H9 (cell line): ENCODE data around the gene PRSS1. TPM values are rescaled to one million over a fixed set of nuclear protein-coding genes. Genes with fewer than 3 reads are reported as not detected.
A peak's percentile ranks its signal among the peaks of the same experiment; 100 is the strongest.

ENCODE experiments used
- DNase-seq: peaks from one replicate; pipeline ENCODE4 v3.0.0-alpha.2; 2017
- H2AFZ ChIP-seq: one replicate; pipeline ENCODE4 v1.6.1; 2013; ENCODE audit warnings: mild to moderate bottlenecking, low read length, control low read depth, moderate library complexity
- H2AK5ac ChIP-seq: 2 replicates; pipeline ENCODE4 v1.6.1; 2013; ENCODE audit warnings: low read length, control low read depth, mixed read lengths; ENCODE audit not compliant: insufficient read length
- H2BK120ac ChIP-seq: one replicate; pipeline ENCODE4 v1.6.1; 2013; ENCODE audit warnings: low read depth, mild to moderate bottlenecking, low read length, control low read depth, inconsistent platforms; ENCODE audit not compliant: poor library complexity, severe bottlenecking
- H2BK12ac ChIP-seq: 2 replicates; pipeline ENCODE4 v1.6.1; 2013; ENCODE audit warnings: low read length, control low read depth, mixed read lengths, low read depth; ENCODE audit not compliant: insufficient read length
- H2BK15ac ChIP-seq: 2 replicates; pipeline ENCODE4 v1.6.1; 2013; ENCODE audit warnings: low read depth, low read length, control low read depth
- H2BK20ac ChIP-seq: one replicate; pipeline ENCODE4 v1.6.1; 2013; ENCODE audit warnings: low read depth, mild to moderate bottlenecking, low read length, control low read depth, inconsistent platforms; ENCODE audit not compliant: poor library complexity, severe bottlenecking
- H2BK5ac ChIP-seq: 2 replicates; pipeline ENCODE4 v1.6.1; 2013; ENCODE audit warnings: low read length, control low read depth, mixed read lengths; ENCODE audit not compliant: insufficient read length
- H3K14ac ChIP-seq: 2 replicates; pipeline ENCODE4 v1.6.1; 2013; ENCODE audit warnings: low read length, control low read depth; ENCODE audit not compliant: insufficient read depth
- H3K18ac ChIP-seq: 2 replicates; pipeline ENCODE4 v1.6.1; 2013; ENCODE audit warnings: low read depth, mild to moderate bottlenecking, mixed read lengths, low read length, control low read depth; ENCODE audit not compliant: insufficient read length
- H3K23ac ChIP-seq: 2 replicates; pipeline ENCODE4 v1.6.1; 2013; ENCODE audit warnings: low read length, control low read depth, mixed read lengths, low read depth; ENCODE audit not compliant: insufficient read length
- H3K23me2 ChIP-seq: 2 replicates; pipeline ENCODE4 v1.6.1; 2013; ENCODE audit warnings: low read depth, mild to moderate bottlenecking, mixed read lengths, low read length, control low read depth; ENCODE audit not compliant: insufficient read length, poor library complexity, severe bottlenecking
- H3K27ac ChIP-seq: 2 replicates; pipeline ENCODE4 v1.5.1; 2013; ENCODE audit warnings: low read length, control low read depth, mixed read lengths, low read depth; ENCODE audit not compliant: insufficient read length
- H3K27me3 ChIP-seq: 2 replicates; pipeline ENCODE4 v1.6.1; 2013; ENCODE audit warnings: low read length, control low read depth, inconsistent platforms; ENCODE audit not compliant: insufficient read depth
- H3K4ac ChIP-seq: 2 replicates; pipeline ENCODE4 v1.6.1; 2013; ENCODE audit warnings: low read depth, mild to moderate bottlenecking, control low read depth, inconsistent platforms, low read length, moderate library complexity
- H3K4me1 ChIP-seq: 2 replicates; pipeline ENCODE4 v1.6.1; 2013; ENCODE audit warnings: low read length, control low read depth, inconsistent platforms; ENCODE audit not compliant: insufficient read depth
- H3K4me2 ChIP-seq: 2 replicates; pipeline ENCODE4 v1.6.1; 2013; ENCODE audit warnings: low read length, control low read depth, mixed read lengths; ENCODE audit not compliant: insufficient read length, insufficient read depth
- H3K56ac ChIP-seq: 2 replicates; pipeline ENCODE4 v1.6.1; 2013; ENCODE audit warnings: low read depth, mild to moderate bottlenecking, mixed read lengths, low read length, control low read depth; ENCODE audit not compliant: insufficient read length
- H3K79me1 ChIP-seq: 2 replicates; pipeline ENCODE4 v1.6.1; 2013; ENCODE audit warnings: low read depth, mild to moderate bottlenecking, moderate library complexity, low read length, control low read depth, inconsistent platforms; ENCODE audit not compliant: insufficient read depth, poor library complexity, severe bottlenecking
- H3K79me2 ChIP-seq: 2 replicates; pipeline ENCODE4 v1.6.1; 2013; ENCODE audit warnings: low read length, control low read depth, inconsistent platforms; ENCODE audit not compliant: insufficient read depth
- H3K9ac ChIP-seq: 2 replicates; pipeline ENCODE4 v1.6.1; 2013; ENCODE audit warnings: low read length, control low read depth, mixed read lengths; ENCODE audit not compliant: insufficient read length; ENCODE audit errors: extremely low read depth
- H3K9me3 ChIP-seq: one replicate; pipeline ENCODE4 v1.6.1; 2013; ENCODE audit warnings: low read depth, low read length, inconsistent platforms; ENCODE audit not compliant: control insufficient read depth
- H3T11ph ChIP-seq: one replicate; pipeline ENCODE4 v1.6.1; 2013; ENCODE audit warnings: mild to moderate bottlenecking, low read length, control low read depth, inconsistent platforms
- H4K20me1 ChIP-seq: one replicate; pipeline ENCODE4 v1.6.1; 2013; ENCODE audit not compliant: control insufficient read depth, insufficient read length, insufficient read depth
- H4K5ac ChIP-seq: 2 replicates; pipeline ENCODE4 v1.6.1; 2013; ENCODE audit warnings: low read depth, mild to moderate bottlenecking, mixed read lengths, low read length, control low read depth; ENCODE audit not compliant: insufficient read length
- H4K8ac ChIP-seq: replicated peaks from 2 replicates; pipeline ENCODE4 v1.6.1; 2013; ENCODE audit warnings: low read length, control low read depth, mixed read lengths, low read depth; ENCODE audit not compliant: insufficient read length
- H4K91ac ChIP-seq: 2 replicates; pipeline ENCODE4 v1.6.1; 2013; ENCODE audit warnings: low read depth, mild to moderate bottlenecking, moderate library complexity, mixed read lengths, low read length, control low read depth; ENCODE audit not compliant: insufficient read length
- H3K27ac Mint-ChIP-seq, 3 experiments: 2 replicates in 2 of 3; 3 replicates in 1 of 3; pipeline ENCODE4 v1.8.0; 2020 to 2021; ENCODE audit warnings: mixed read lengths in 3 of 3, mild to moderate bottlenecking in 1 of 3, moderate library complexity in 1 of 3
- H3K27me3 Mint-ChIP-seq: 2 replicates; pipeline ENCODE4 v1.8.0; 2021; ENCODE audit warnings: low read depth, mild to moderate bottlenecking, moderate library complexity, mixed read lengths
- H3K36me3 Mint-ChIP-seq, 3 experiments: 2 replicates in 2 of 3; 3 replicates in 1 of 3; pipeline ENCODE4 v1.8.0; 2020 to 2021; ENCODE audit warnings: low read depth in 3 of 3, mixed read lengths in 3 of 3; ENCODE audit not compliant: insufficient read depth in 1 of 3
- H3K4me1 Mint-ChIP-seq, 2 experiments: 2 replicates each; pipeline ENCODE4 v1.8.0; 2020; ENCODE audit warnings: mixed read lengths in 2 of 2
- H3K4me3 Mint-ChIP-seq, 2 experiments: 2 replicates in 1 of 2; 3 replicates in 1 of 2; pipeline ENCODE4 v1.8.0; 2020 to 2021; ENCODE audit warnings: mild to moderate bottlenecking in 2 of 2, mixed read lengths in 2 of 2, moderate library complexity in 1 of 2
- H3K9me3 Mint-ChIP-seq, 2 experiments: 2 replicates in 1 of 2; 3 replicates in 1 of 2; pipeline ENCODE4 v1.8.0; 2020; ENCODE audit warnings: mild to moderate bottlenecking in 2 of 2, mixed read lengths in 2 of 2, moderate library complexity in 1 of 2
- CTCF ChIP-seq: fragments of 200-600 bp; sonication (generic); conservative IDR thresholded peaks from 3 replicates; pipeline ENCODE4 v1.8.0; 2021; ENCODE audit warnings: antibody characterized with exemption, mild to moderate bottlenecking
- WGBS: extraction: QIAGEN DNeasy Blood & Tissue Kit; methylation state at CpG from one replicate; pipeline ENCODE4 v1.1.7; 2013; ENCODE audit warnings: missing lambda C conversion rate, low lambda C conversion rate, mixed read lengths; ENCODE audit not compliant: insufficient read length; ENCODE audit errors: extremely low coverage; 5-methylcytosine and 5-hydroxymethylcytosine counted together
- total RNA-seq: library from RNA; stranded (reverse); gene quantifications from 2 replicates; pipeline ENCODE4 v1.2.1, GENCODE V29; 2021

Gene PRSS1
- total RNA-seq, 1 experiment from 2014 or later = not detected

GRCh38 chr7:142799437-142799835 is 50.2 kb downstream of the PRSS1 start:
- Mint-ChIP-seq H3K9me3 (no peaks in the 10 kb centered on the region), H3K4me3 (no peak overlapping the region), H3K27ac (no peak overlapping the region), H3K27me3 (peaks cover 95% of the 10 kb centered on the region), H3K36me3 (peaks cover 7 to 10% (median 7%) of the 10 kb centered on the region in 3 experiments), H3K4me1 (peaks cover 48 to 49% of the 10 kb centered on the region in 2 experiments)
- Histone ChIP-seq H3K4ac (no peak overlapping the region), H3K9ac (no peak overlapping the region), H4K8ac (no peak overlapping the region), H3K18ac (no peak overlapping the region), H3K23me2 (peaks cover 15% of the 10 kb centered on the region), H3K56ac (no peak overlapping the region), H3K9me3 (no peaks in the 10 kb centered on the region), H3K4me2 (no peak overlapping the region), H3T11ph (no peak overlapping the region), H4K91ac (no peak overlapping the region), H3K27ac (no peak overlapping the region), H2BK120ac (no peak overlapping the region), H2AK5ac (no peak overlapping the region), H3K79me2 (no peaks in the 10 kb centered on the region), H2AFZ (no peak overlapping the region), H2BK12ac (no peak overlapping the region), H3K79me1 (no peaks in the 10 kb centered on the region), H3K27me3 (peaks cover 20% of the 10 kb centered on the region; the same call in 1 of the 2 replicates), H2BK20ac (no peak overlapping the region), H4K5ac (no peak overlapping the region), H2BK5ac (no peak overlapping the region), H3K14ac (no peak overlapping the region), H4K20me1 (no peaks in the 10 kb centered on the region), H3K4me1 (peaks cover 11% of the 10 kb centered on the region; the same call in 1 of the 2 replicates), H2BK15ac (no peak overlapping the region), H3K23ac (no peak overlapping the region)
- TF ChIP-seq CTCF = no peak
- WGBS = no CpG with 5 or more reads among the region's 3 CpGs
- peak; percentile 8 for DNase-seq
